OCI-LY7 (cell line): ENCODE data around the gene PSMB10. TPM values are rescaled to one million over a fixed set of nuclear protein-coding genes. Genes with fewer than 3 reads are reported as not detected.

Source experiments
- BruUV-seq: library from RNA; stranded (reverse); fragments of 400-500 nt; replicated peaks from 2 replicates; lab custom pipeline; 2021; lab: Mats Ljungman, UMichigan
- CTCF ChIA-PET: fragments of 300-600 bp; sonication (Branson Sonifier 250); formaldehyde crosslinking; loops from one replicate; lab custom pipeline; 2022; ENCODE audit warnings: antibody characterized with exemption; ENCODE audit not compliant: unreplicated experiment; lab: Charles Lee
- POLR2A ChIA-PET: fragments of 300-600 bp; sonication (Branson Sonifier 250); formaldehyde crosslinking; loops from one replicate; lab custom pipeline; 2022; ENCODE audit warnings: antibody characterized with exemption; lab: Charles Lee
- DNase-seq: peaks from one replicate; pipeline ENCODE4 v3.0.0-alpha.2; 2015; ENCODE audit warnings: low spot score
- H2AFZ ChIP-seq: fragments of 200-600 bp; sonication (generic), shearing (Covaris generic); 2 replicates; pipeline ENCODE4 v1.6.1; 2014; ENCODE audit warnings: mild to moderate bottlenecking, antibody characterized with exemption, low read length, moderate library complexity
- H3K27ac ChIP-seq: fragments of 200-600 bp; sonication (generic); 2 replicates; pipeline ENCODE4 v1.5.1; 2014; ENCODE audit warnings: mixed run types, low read depth, mild to moderate bottlenecking, moderate library complexity, low read length, inconsistent platforms; ENCODE audit not compliant: poor library complexity, severe bottlenecking
- H3K36me3 ChIP-seq: fragments of 200-600 bp; sonication (generic); 2 replicates; pipeline ENCODE4 v1.6.1; 2014; ENCODE audit warnings: mild to moderate bottlenecking, antibody characterized with exemption, low read length, moderate library complexity, mixed read lengths; ENCODE audit not compliant: insufficient read depth
- H3K4me1 ChIP-seq: fragments of 200-600 bp; sonication (generic); 2 replicates; pipeline ENCODE4 v1.5.1; 2014; ENCODE audit warnings: mild to moderate bottlenecking, low read length; ENCODE audit not compliant: insufficient read depth, poor library complexity, severe bottlenecking
- H3K4me2 ChIP-seq: fragments of 200-600 bp; sonication (generic); 2 replicates; pipeline ENCODE4 v1.6.1; 2014; ENCODE audit warnings: mild to moderate bottlenecking, low read length
- H3K4me3 ChIP-seq: fragments of 200-600 bp; sonication (generic); 2 replicates; pipeline ENCODE4 v1.5.1; 2014; ENCODE audit warnings: mild to moderate bottlenecking, low read depth, low read length; ENCODE audit not compliant: poor library complexity, severe bottlenecking
- H3K79me2 ChIP-seq: fragments of 200-600 bp; sonication (generic); 2 replicates; pipeline ENCODE4 v1.6.1; 2016; ENCODE audit warnings: low read depth, mild to moderate bottlenecking, low read length, moderate library complexity, mixed read lengths; ENCODE audit not compliant: insufficient read depth
- H3K9me2 ChIP-seq: fragments of 200-600 bp; sonication (generic); 2 replicates; pipeline ENCODE4 v1.6.1; 2016; ENCODE audit warnings: mild to moderate bottlenecking, low read length, mixed read lengths; ENCODE audit not compliant: insufficient read depth
- H3K9me3 ChIP-seq: fragments of 200-600 bp; sonication (generic); 2 replicates; pipeline ENCODE4 v1.6.1; 2014; ENCODE audit warnings: mild to moderate bottlenecking, mixed run types, low read length, mixed read lengths
- H4K20me1 ChIP-seq: fragments of 200-600 bp; sonication (generic); 2 replicates; pipeline ENCODE4 v1.6.1; 2014; ENCODE audit warnings: mild to moderate bottlenecking, antibody characterized with exemption, low read length, moderate library complexity, mixed read lengths; ENCODE audit not compliant: insufficient read depth
- CTCF ChIP-seq: fragments of 200-600 bp; sonication (generic); conservative IDR thresholded peaks from 2 replicates; pipeline ENCODE4 v1.5.1; 2014; ENCODE audit warnings: mild to moderate bottlenecking, antibody characterized with exemption, low read length, moderate library complexity, mixed read lengths
- EZH2phosphoT487 ChIP-seq: fragments of 200-600 bp; sonication (generic); IDR thresholded peaks from 2 replicates; pipeline ENCODE4 v1.6.1; 2018; ENCODE audit warnings: low read depth, borderline replicate concordance, mild to moderate bottlenecking, mixed run types, antibody characterized with exemption, low read length, moderate library complexity, mixed read lengths
- intact Hi-C: fragments of 100-400 bp; cut with micrococcal nuclease; formaldehyde crosslinking; loops from one replicate; pipeline ENCODE4 v1.10.0; 2022; ENCODE audit not compliant: unreplicated experiment
- total RNA-seq, 2 experiments: library from RNA; depleted of rRNA in 1 of 2; stranded (reverse); fragments of >200 nt in 1 of 2; shearing (Covaris generic) in 1 of 2; gene quantifications; 2 replicates each; pipeline ENCODE4 v1.2.3, GENCODE V29; 2014 to 2022

The PSMB10 gene
- total RNA-seq, 2 experiments from 2014 or later: 89.9 to 179 TPM

GRCh38 chr16:67928147-67928546, 8.5 kb downstream of the PSMB10 start:
- no peak overlapping the region for H3K4me2 ChIP-seq
- no peak overlapping the region for H3K27ac ChIP-seq
- DNase-seq: no peak
- no peak overlapping the region for H3K4me3 ChIP-seq
- POLR2A ChIA-PET: no interaction called here
- peaks cover 4% of the 10 kb centered on the region; the same call in 1 of the 2 replicates for H4K20me1 ChIP-seq
- BruUV-seq: no TSS peak
- intact Hi-C loops: loop anchor here (1.0 to 2.0 kb wide), 5 partner anchors 45 to 407 kb away; partner anchors contain the start of gene THAP11
- TF ChIP-seq EZH2phosphoT487: no peak
- no peak for TF ChIP-seq CTCF
- H3K36me3 ChIP-seq: peaks cover 38% of the 10 kb centered on the region
- no peaks in the 10 kb centered on the region for H3K9me2 ChIP-seq
- H3K79me2 ChIP-seq: no peaks in the 10 kb centered on the region
- H2AFZ ChIP-seq: no peak overlapping the region
- CTCF ChIA-PET: interaction anchor here (0.5 kb wide), 1 partner anchor 45 kb away, joined by 3 read pairs; no protein-coding TSS in a partner anchor
- peaks cover 10% of the 10 kb centered on the region for H3K4me1 ChIP-seq
- H3K9me3 ChIP-seq: no peaks in the 10 kb centered on the region

GRCh38 chr16:67927131-67927941, 9.3 kb downstream of the PSMB10 start:
- Histone ChIP-seq H3K9me3 (no peaks in the 10 kb centered on the region), H3K4me2 (no peak overlapping the region), H3K79me2 (no peaks in the 10 kb centered on the region), H3K9me2 (no peaks in the 10 kb centered on the region), H3K4me1 (peaks cover 10% of the 10 kb centered on the region), H4K20me1 (peaks cover 4% of the 10 kb centered on the region; the same call in 1 of the 2 replicates), H3K27ac (no peak overlapping the region), H2AFZ (no peak overlapping the region), H3K4me3 (no peak overlapping the region), H3K36me3 (peaks cover 31% of the 10 kb centered on the region; the same call in 1 of the 2 replicates)
- BruUV-seq: no TSS peak
- intact Hi-C loops: no loop called here
- no peak for DNase-seq
- TF ChIP-seq CTCF: no peak
- CTCF ChIA-PET: interaction anchor here (1.2 kb wide), 1 partner anchor 12 kb away, joined by 3 read pairs; no protein-coding TSS in a partner anchor
- POLR2A ChIA-PET: no interaction called here
